ENCODE results near the gene PSMD1. TPM values are rescaled to one million over a fixed set of nuclear protein-coding genes. Genes with fewer than 3 reads are reported as not detected.

The PSMD1 gene
- total RNA-seq, 1 experiment from 2014 or later = 92.1 TPM

- Histone ChIP-seq H3K4me2 (ENCODE audit: low read depth, low read length, poor library complexity, severe bottlenecking) (no peak overlapping the region), H3K36me3 (ENCODE audit: insufficient read depth, low read length) (no peaks in the 10 kb centered on the region), H3K9me3 (ENCODE audit: low read length) (no peaks in the 10 kb centered on the region), H4K20me1 (ENCODE audit: insufficient read depth, low read depth, low read length) (no peaks in the 10 kb centered on the region), H3K4me1 (ENCODE audit: low read length) (no peaks in the 10 kb centered on the region), H3K4me3 (ENCODE audit: low read length) (no peak overlapping the region), H3K9ac (ENCODE audit: low read length) (no peak overlapping the region), H3K79me2 (ENCODE audit: low read length) (no peaks in the 10 kb centered on the region), H3K27me3 (ENCODE audit: low read length) (no peaks in the 10 kb centered on the region), H2AFZ (ENCODE audit: low read length) (no peak overlapping the region), H3K9me2 (replicated peaks; ENCODE audit: insufficient read depth, low read length) (no peaks in the 10 kb centered on the region), H3K27ac (ENCODE audit: low read length) (no peak overlapping the region)
- no peak for DNase-seq
Observed at GRCh38 chr2:231187736-231188505, 131.3 kb downstream of the PSMD1 start.

DNA sequence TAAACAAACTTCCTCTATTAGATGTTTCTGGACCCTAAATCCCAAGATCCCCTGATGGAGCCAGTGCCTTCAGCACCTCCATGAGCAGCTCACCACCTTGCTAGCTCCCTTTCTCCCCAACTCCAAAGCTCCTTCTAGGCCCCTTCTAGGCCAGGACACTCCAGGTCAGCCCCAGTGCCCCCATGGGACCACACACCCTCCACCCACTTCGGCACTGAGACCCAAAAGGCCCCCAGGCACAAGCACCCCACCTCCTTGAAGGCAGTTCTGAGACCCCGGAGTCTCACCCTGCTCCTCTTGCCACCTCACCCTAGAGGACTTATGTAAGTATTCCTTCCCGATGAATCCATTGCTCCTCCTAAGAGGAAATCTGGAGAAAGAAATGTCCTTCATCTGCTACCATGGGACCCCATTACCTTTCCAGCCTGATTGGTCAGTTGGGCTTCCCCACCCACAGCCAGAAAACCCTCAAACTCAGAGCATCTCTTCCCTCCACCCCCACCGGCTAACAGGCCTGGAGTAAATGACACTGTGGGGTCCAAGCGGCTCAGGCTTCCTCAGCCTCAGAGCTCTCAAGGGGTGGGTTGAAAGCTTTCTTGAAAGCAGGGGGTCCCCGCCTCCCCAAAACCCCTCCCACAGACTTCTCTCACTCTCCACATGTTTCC is 132.0 kb downstream of the PSMD1 start:
- Histone ChIP-seq H3K79me2 (ENCODE audit: low read length) (no peaks in the 10 kb centered on the region), H2AFZ (ENCODE audit: low read length) (no peak overlapping the region), H3K27me3 (ENCODE audit: low read length) (no peaks in the 10 kb centered on the region), H3K36me3 (ENCODE audit: insufficient read depth, low read length) (no peaks in the 10 kb centered on the region), H3K27ac (ENCODE audit: low read length) (no peak overlapping the region), H4K20me1 (ENCODE audit: insufficient read depth, low read depth, low read length) (no peaks in the 10 kb centered on the region), H3K9me2 (replicated peaks; ENCODE audit: insufficient read depth, low read length) (no peaks in the 10 kb centered on the region), H3K4me2 (ENCODE audit: low read depth, low read length, poor library complexity, severe bottlenecking) (no peak overlapping the region), H3K4me1 (ENCODE audit: low read length) (no peaks in the 10 kb centered on the region), H3K9me3 (ENCODE audit: low read length) (no peaks in the 10 kb centered on the region), H3K4me3 (ENCODE audit: low read length) (no peak overlapping the region), H3K9ac (ENCODE audit: low read length) (no peak overlapping the region)
- no peak for DNase-seq

GRCh38 chr2:231189171-231189530 is 132.5 kb downstream of the PSMD1 start:
- H3K4me3 ChIP-seq (ENCODE audit: low read length) = no peak overlapping the region
- H3K79me2 ChIP-seq (ENCODE audit: low read length) = no peaks in the 10 kb centered on the region
- H4K20me1 ChIP-seq (ENCODE audit: insufficient read depth, low read depth, low read length) = no peaks in the 10 kb centered on the region
- H3K4me2 ChIP-seq (ENCODE audit: low read depth, low read length, poor library complexity, severe bottlenecking) = no peak overlapping the region
- no peaks in the 10 kb centered on the region for H3K4me1 ChIP-seq (ENCODE audit: low read length)
- no peak for DNase-seq
- H2AFZ ChIP-seq (ENCODE audit: low read length) = no peak overlapping the region
- no peaks in the 10 kb centered on the region for H3K36me3 ChIP-seq (ENCODE audit: insufficient read depth, low read length)
- no peak overlapping the region for H3K27ac ChIP-seq (ENCODE audit: low read length)
- H3K9me2 ChIP-seq (replicated peaks; ENCODE audit: insufficient read depth, low read length) = no peaks in the 10 kb centered on the region
- H3K9ac ChIP-seq (ENCODE audit: low read length) = no peak overlapping the region
- H3K27me3 ChIP-seq (ENCODE audit: low read length) = no peaks in the 10 kb centered on the region
- no peaks in the 10 kb centered on the region for H3K9me3 ChIP-seq (ENCODE audit: low read length)

DNA sequence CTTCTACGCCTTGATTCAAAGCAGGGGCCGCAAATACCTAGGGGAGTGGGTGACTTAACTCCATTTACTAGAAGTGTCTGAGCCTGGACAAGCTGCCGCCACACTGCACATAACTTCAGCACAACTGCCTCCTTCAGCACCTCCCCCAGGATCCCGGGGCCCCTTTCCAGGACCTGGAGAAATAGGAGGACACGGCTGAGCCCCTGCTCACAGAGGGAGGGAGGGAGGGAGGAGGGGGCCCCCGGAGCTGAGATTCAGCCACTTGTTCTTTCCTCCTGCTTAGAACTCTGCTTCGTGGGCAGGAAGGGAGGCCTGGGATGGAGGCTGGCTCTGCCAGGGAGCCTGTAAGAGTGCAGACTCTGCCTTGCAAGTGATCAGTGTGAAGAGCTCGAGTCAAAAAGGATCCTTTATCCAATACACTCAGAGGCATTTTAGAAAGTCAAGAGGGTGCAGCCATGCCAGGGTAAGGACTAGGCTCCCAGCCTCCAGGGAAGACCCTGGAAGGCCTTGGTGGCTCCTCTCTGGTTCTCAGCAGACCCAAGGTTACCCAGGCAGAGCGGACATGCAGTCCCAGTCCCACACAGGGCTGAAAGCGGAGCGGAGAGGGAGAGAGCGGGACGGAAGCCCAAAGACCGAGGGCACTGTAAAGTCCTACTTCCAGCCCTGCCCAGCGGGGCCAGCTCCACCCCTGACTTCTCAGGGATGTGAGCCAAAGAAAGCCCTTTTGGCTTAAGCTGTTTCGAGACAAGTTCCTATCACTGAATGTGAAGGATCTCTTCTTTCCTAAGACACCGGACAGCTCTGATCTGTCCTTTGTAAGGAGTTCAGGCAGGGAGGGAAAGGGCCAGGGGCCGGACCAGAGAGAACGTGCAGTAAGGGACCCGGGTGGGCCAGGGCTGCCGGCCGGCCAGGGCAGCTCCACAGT is 133.2 kb downstream of the PSMD1 start:
- Histone ChIP-seq H3K4me2 (ENCODE audit: low read depth, low read length, poor library complexity, severe bottlenecking) (no peak overlapping the region), H3K4me1 (ENCODE audit: low read length) (no peaks in the 10 kb centered on the region)
- no peak for DNase-seq

GRCh38 chr2:231190531-231191197 is 134.0 kb downstream of the PSMD1 start:
- DNase-seq = no peak
- no peaks in the 10 kb centered on the region for H3K36me3 ChIP-seq (ENCODE audit: insufficient read depth, low read length)
- no peak overlapping the region for H3K4me2 ChIP-seq (ENCODE audit: low read depth, low read length, poor library complexity, severe bottlenecking)
- H3K27me3 ChIP-seq (ENCODE audit: low read length) = no peaks in the 10 kb centered on the region
- no peak overlapping the region for H3K27ac ChIP-seq (ENCODE audit: low read length)
- no peaks in the 10 kb centered on the region for H3K9me2 ChIP-seq (replicated peaks; ENCODE audit: insufficient read depth, low read length)
- H4K20me1 ChIP-seq (ENCODE audit: insufficient read depth, low read depth, low read length) = no peaks in the 10 kb centered on the region
- no peaks in the 10 kb centered on the region for H3K79me2 ChIP-seq (ENCODE audit: low read length)
- no peaks in the 10 kb centered on the region for H3K4me1 ChIP-seq (ENCODE audit: low read length)
- no peak overlapping the region for H3K4me3 ChIP-seq (ENCODE audit: low read length)
- H2AFZ ChIP-seq (ENCODE audit: low read length) = no peak overlapping the region
- no peaks in the 10 kb centered on the region for H3K9me3 ChIP-seq (ENCODE audit: low read length)
- no peak overlapping the region for H3K9ac ChIP-seq (ENCODE audit: low read length)

More for the DNA sequence above, 133.2 kb downstream of the PSMD1 start:
- H2AFZ ChIP-seq (ENCODE audit: low read length) = no peak overlapping the region
- H4K20me1 ChIP-seq (ENCODE audit: insufficient read depth, low read depth, low read length) = no peaks in the 10 kb centered on the region
- H3K79me2 ChIP-seq (ENCODE audit: low read length) = no peaks in the 10 kb centered on the region
- H3K9me3 ChIP-seq (ENCODE audit: low read length) = no peaks in the 10 kb centered on the region
- no peak overlapping the region for H3K4me3 ChIP-seq (ENCODE audit: low read length)
- no peak overlapping the region for H3K9ac ChIP-seq (ENCODE audit: low read length)
- H3K9me2 ChIP-seq (replicated peaks; ENCODE audit: insufficient read depth, low read length) = no peaks in the 10 kb centered on the region
- no peaks in the 10 kb centered on the region for H3K36me3 ChIP-seq (ENCODE audit: insufficient read depth, low read length)
- no peaks in the 10 kb centered on the region for H3K27me3 ChIP-seq (ENCODE audit: low read length)
- no peak overlapping the region for H3K27ac ChIP-seq (ENCODE audit: low read length)

- Histone ChIP-seq H3K4me3 (ENCODE audit: low read length) (no peak overlapping the region), H3K27ac (ENCODE audit: low read length) (no peak overlapping the region), H3K9me2 (replicated peaks; ENCODE audit: insufficient read depth, low read length) (no peaks in the 10 kb centered on the region), H3K79me2 (ENCODE audit: low read length) (no peaks in the 10 kb centered on the region), H4K20me1 (ENCODE audit: insufficient read depth, low read depth, low read length) (no peaks in the 10 kb centered on the region), H3K9ac (ENCODE audit: low read length) (no peak overlapping the region), H3K9me3 (ENCODE audit: low read length) (no peaks in the 10 kb centered on the region), H3K27me3 (ENCODE audit: low read length) (no peaks in the 10 kb centered on the region), H3K4me1 (ENCODE audit: low read length) (no peaks in the 10 kb centered on the region), H3K4me2 (ENCODE audit: low read depth, low read length, poor library complexity, severe bottlenecking) (no peak overlapping the region), H2AFZ (ENCODE audit: low read length) (no peak overlapping the region), H3K36me3 (ENCODE audit: insufficient read depth, low read length) (no peaks in the 10 kb centered on the region)
- peak; percentile 53 for DNase-seq
Observed at GRCh38 chr2:231191896-231192872, 135.5 kb downstream of the PSMD1 start.

- H3K9me2 ChIP-seq (replicated peaks; ENCODE audit: insufficient read depth, low read length) = no peaks in the 10 kb centered on the region
- H3K9ac ChIP-seq (ENCODE audit: low read length) = no peak overlapping the region
- no peak overlapping the region for H2AFZ ChIP-seq (ENCODE audit: low read length)
- H3K27ac ChIP-seq (ENCODE audit: low read length) = no peak overlapping the region
- H3K79me2 ChIP-seq (ENCODE audit: low read length) = no peaks in the 10 kb centered on the region
- no peaks in the 10 kb centered on the region for H3K9me3 ChIP-seq (ENCODE audit: low read length)
- H3K4me2 ChIP-seq (ENCODE audit: low read depth, low read length, poor library complexity, severe bottlenecking) = no peak overlapping the region
- H3K4me3 ChIP-seq (ENCODE audit: low read length) = no peak overlapping the region
- no peak for DNase-seq
- H4K20me1 ChIP-seq (ENCODE audit: insufficient read depth, low read depth, low read length) = no peaks in the 10 kb centered on the region
- H3K36me3 ChIP-seq (ENCODE audit: insufficient read depth, low read length) = no peaks in the 10 kb centered on the region
- no peaks in the 10 kb centered on the region for H3K27me3 ChIP-seq (ENCODE audit: low read length)
- peaks cover 6% of the 10 kb centered on the region for H3K4me1 ChIP-seq (ENCODE audit: low read length)
Observed at GRCh38 chr2:231193216-231193615, 136.5 kb downstream of the PSMD1 start.
